B cell (primary cell): ENCODE data around the gene RSPH9. TPM values are rescaled to one million over a fixed set of nuclear protein-coding genes. Genes with fewer than 3 reads are reported as not detected.

Experiments
- ATAC-seq: fragments of 200-7000 bp; cut with Tn5 transposase; one replicate; pipeline ENCODE4 v1.10.0; 2021; ENCODE audit warnings: low read depth, mild to moderate bottlenecking, moderate number of reproducible peaks, moderate library complexity
- CTCF ChIA-PET: fragments of 350-600 bp; sonication (Branson Sonifier 250); formaldehyde crosslinking; loops from one replicate; lab custom pipeline; 2021; ENCODE audit warnings: antibody characterized with exemption, inconsistent platforms; lab: Charles Lee
- POLR2A ChIA-PET: fragments of 350-600 bp; sonication (Branson Sonifier 250); formaldehyde crosslinking; loops from one replicate; lab custom pipeline; 2021; ENCODE audit warnings: antibody characterized with exemption; lab: Charles Lee
- DNase-seq: peaks from one replicate; pipeline ENCODE4 v3.0.0; 2013
- H2AFZ ChIP-seq: 2 replicates; pipeline ENCODE4 v1.6.1; 2012; ENCODE audit warnings: mild to moderate bottlenecking, low read depth, low read length; ENCODE audit not compliant: insufficient read depth, poor library complexity, severe bottlenecking
- H3K27ac ChIP-seq, 2 donors: 1 replicate in 1 of 2; 2 replicates in 1 of 2; pipeline ENCODE4 v1.5.1; 2012 to 2013; ENCODE audit warnings: low read length in 2 of 2, mild to moderate bottlenecking in 2 of 2, moderate library complexity in 1 of 2
- H3K27me3 ChIP-seq, 4 experiments: fragments of 200-600 bp in 1 of 4; sonication (generic) in 1 of 4; replicated peaks in 1 of 4; 1 replicate in 2 of 4; 2 replicates in 2 of 4; pipeline versions ENCODE4 v1.6.1 to v1.7.0; 2013 to 2016; ENCODE audit warnings: low read length in 3 of 4, mild to moderate bottlenecking in 2 of 4, mixed read lengths in 1 of 4, moderate library complexity in 1 of 4; ENCODE audit not compliant: insufficient read depth in 4 of 4, control insufficient read depth in 3 of 4; ENCODE audit errors: control extremely low read depth in 1 of 4
- H3K36me3 ChIP-seq, 2 experiments: replicated peaks in 1 of 2; 1 replicate in 1 of 2; 2 replicates in 1 of 2; pipeline versions ENCODE4 v1.6.1 to v1.7.1; 2013; ENCODE audit warnings: low read length in 1 of 2; ENCODE audit not compliant: insufficient read depth in 2 of 2, control insufficient read depth in 1 of 2; ENCODE audit errors: control extremely low read depth in 1 of 2, extremely low read depth in 1 of 2
- H3K4me1 ChIP-seq, 2 donors: fragments of 200-600 bp in 1 of 2; sonication (generic) in 1 of 2; 1 replicate in 1 of 2; 2 replicates in 1 of 2; pipeline versions ENCODE4 v1.5.1 to v1.6.1; 2013 to 2017; ENCODE audit warnings: low read length in 2 of 2; ENCODE audit not compliant: control insufficient read depth in 2 of 2, insufficient read depth in 2 of 2
- H3K4me2 ChIP-seq: replicated peaks from 2 replicates; pipeline ENCODE3; 2012; ENCODE audit warnings: mild to moderate bottlenecking, low read depth, low read length; ENCODE audit not compliant: poor library complexity, severe bottlenecking
- H3K4me3 ChIP-seq, 5 experiments: fragments of 200-600 bp in 1 of 5; sonication (generic) in 1 of 5; 1 replicate in 3 of 5; 2 replicates in 2 of 5; pipeline versions ENCODE4 v1.5.1 to v1.7.0; 2011 to 2016; ENCODE audit warnings: low read length in 4 of 5, mild to moderate bottlenecking in 4 of 5, low read depth in 2 of 5, control low read depth in 1 of 5, moderate library complexity in 1 of 5; ENCODE audit not compliant: insufficient read depth in 1 of 5; ENCODE audit errors: control extremely low read depth in 1 of 5, extremely low read depth in 1 of 5
- H3K79me2 ChIP-seq: fragments of 200-600 bp; sonication (generic); one replicate; pipeline ENCODE4 v1.6.0; 2016; ENCODE audit warnings: low read length; ENCODE audit not compliant: control insufficient read depth, insufficient read depth
- H3K9ac ChIP-seq: fragments of 200-600 bp; sonication (generic); 2 replicates; pipeline ENCODE4 v1.6.1; 2017; ENCODE audit warnings: mild to moderate bottlenecking, low read length, moderate library complexity
- H3K9me3 ChIP-seq, 3 donors: one replicate each; pipeline versions ENCODE4 v1.6.1 to v1.7.1; 2013; ENCODE audit warnings: low read length in 2 of 3; ENCODE audit not compliant: control insufficient read depth in 2 of 3, insufficient read depth in 1 of 3; ENCODE audit errors: control extremely low read depth in 1 of 3
- H4K20me1 ChIP-seq: 2 replicates; pipeline ENCODE4 v1.6.0; 2012; ENCODE audit warnings: mild to moderate bottlenecking, low read length; ENCODE audit not compliant: insufficient read depth, control insufficient read depth, poor library complexity, severe bottlenecking
- H3K27ac Mint-ChIP-seq: one replicate; pipeline ENCODE4 v1.8.0; 2021; ENCODE audit warnings: mixed read lengths
- H3K27me3 Mint-ChIP-seq: one replicate; pipeline ENCODE4 v1.8.0; 2021; ENCODE audit warnings: mixed read lengths
- H3K4me1 Mint-ChIP-seq: one replicate; pipeline ENCODE4 v1.8.0; 2021; ENCODE audit warnings: mixed read lengths
- H3K4me3 Mint-ChIP-seq: one replicate; pipeline ENCODE4 v1.8.0; 2021; ENCODE audit warnings: mixed read lengths
- H3K9me3 Mint-ChIP-seq: one replicate; pipeline ENCODE4 v1.8.0; 2022; ENCODE audit warnings: mixed read lengths; ENCODE audit not compliant: insufficient read depth
- CTCF ChIP-seq: fragments of 200-600 bp; IDR thresholded peaks from one replicate; pipeline ENCODE4 v1.8.0; 2022; ENCODE audit warnings: antibody characterized with exemption, mild to moderate bottlenecking
- EZH2 ChIP-seq: IDR thresholded peaks from 2 replicates; pipeline ENCODE4 v1.6.1; 2012; ENCODE audit warnings: borderline replicate concordance, low read depth, mild to moderate bottlenecking, moderate library complexity, low read length; ENCODE audit not compliant: insufficient read depth, poor library complexity, severe bottlenecking
- WGBS: methylation state at CpG from one replicate; pipeline ENCODE4 v1.1.5; 2013; ENCODE audit warnings: missing lambda C conversion rate; ENCODE audit not compliant: insufficient coverage; 5-methylcytosine and 5-hydroxymethylcytosine counted together
- intact Hi-C: fragments of 100-400 bp; cut with micrococcal nuclease; formaldehyde crosslinking; loops from one replicate; pipeline ENCODE4 v1.10.0; 2022
- polyA plus RNA-seq: library from polyadenylated mRNA; depleted of rRNA; stranded (reverse); fragments of >200 nt; gene quantifications from 2 replicates; pipeline ENCODE4 v1.2.3, GENCODE V29; 2012
- total RNA-seq, 2 donors: library from RNA; stranded (reverse); fragments of 120-200 nt in 1 of 2; gene quantifications; 1 replicate in 1 of 2; 2 replicates in 1 of 2; pipeline versions ENCODE4 v1.2.3 to v1.2.4, GENCODE V29; 2013 to 2022

RSPH9 gene
- total and polyA plus RNA-seq, 2 donors (not counting 1 experiment from before 2014, with no cell fraction given): 0.04 TPM; not detected in 1

GRCh38 chr6:43622541-43622940 is 22.3 kb upstream of the RSPH9 start:
- H4K20me1 ChIP-seq: peaks cover 3% of the 10 kb centered on the region
- H3K4me1 ChIP-seq: peaks cover 12 to 13% of the 10 kb centered on the region in 2 donors
- no peak overlapping the region for H2AFZ ChIP-seq
- no peak overlapping the region for H3K27ac ChIP-seq
- H3K27me3 Mint-ChIP-seq: no peaks in the 10 kb centered on the region
- ATAC-seq (no peak), DNase-seq (no peak)
- CTCF ChIA-PET: interaction anchor here (0.6 kb wide), 1 partner anchor 259 kb away, joined by 3 read pairs; no protein-coding TSS in a partner anchor
- no peak overlapping the region for H3K4me2 ChIP-seq
- H3K79me2 ChIP-seq: peaks cover 12% of the 10 kb centered on the region
- POLR2A ChIA-PET: no interaction called here
- H3K4me1 Mint-ChIP-seq: peaks cover 14% of the 10 kb centered on the region
- no peak overlapping the region for H3K27ac Mint-ChIP-seq
- H3K9me3 ChIP-seq: no peaks in the 10 kb centered on the region
- H3K9me3 Mint-ChIP-seq: no peaks in the 10 kb centered on the region
- peaks cover 0 to 65% of the 10 kb centered on the region in 2 experiments for H3K36me3 ChIP-seq
- H3K27me3 ChIP-seq: no peaks in the 10 kb centered on the region
- no peak overlapping the region for H3K4me3 ChIP-seq
- 97% methylated on average over 10 of the region's 10 CpGs for WGBS
- no peak overlapping the region for H3K4me3 Mint-ChIP-seq
- TF ChIP-seq EZH2 (no peak), CTCF (no peak)
- no peak overlapping the region for H3K9ac ChIP-seq
- intact Hi-C loops: loop anchor here (10.0 kb wide), 1 partner anchor 398 kb away; the partner anchor contains the start of gene DNPH1

GRCh38 chr6:43623880-43624785 is 20.7 kb upstream of the RSPH9 start:
- 97% methylated on average over 10 of the region's 12 CpGs for WGBS

More at GRCh38 chr6:43623880-43624785, 20.7 kb upstream of the RSPH9 start:
- Histone ChIP-seq H3K4me1 (peaks cover 18 to 23% of the 10 kb centered on the region in 2 donors), H3K27ac (no peak overlapping the region), H3K4me3 (no peak overlapping the region), H3K27me3 (no peaks in the 10 kb centered on the region), H4K20me1 (peaks cover 3% of the 10 kb centered on the region), H3K79me2 (peaks cover 25% of the 10 kb centered on the region), H3K36me3 (peaks cover 0 to 65% of the 10 kb centered on the region in 2 experiments), H3K9ac (no peak overlapping the region), H3K9me3 (peaks cover 0 to 3% (median 0%) of the 10 kb centered on the region in 3 donors), H2AFZ (no peak overlapping the region), H3K4me2 (no peak overlapping the region)
- ATAC-seq (no peak), DNase-seq (no peak)
- ChIA-PET POLR2A (no interaction called here), CTCF (interaction anchor here (1.2 kb wide), 1 partner anchor 16 kb away, joined by 4 read pairs; no protein-coding TSS in a partner anchor)
- intact Hi-C loops: loop anchor here (10.0 kb wide), 1 partner anchor 399 kb away; the partner anchor contains the start of gene DNPH1
- TF ChIP-seq CTCF (no peak), EZH2 (no peak)
- no peaks in the 10 kb centered on the region for H3K9me3 Mint-ChIP-seq
- H3K27ac Mint-ChIP-seq: no peak overlapping the region
- H3K4me1 Mint-ChIP-seq: peaks cover 25% of the 10 kb centered on the region
- H3K27me3 Mint-ChIP-seq: no peaks in the 10 kb centered on the region
- no peak overlapping the region for H3K4me3 Mint-ChIP-seq
